ENCODE results near the gene CDC123.

- TF ChIP-seq CTCF (IDR thresholded peaks at IDR 0.05; ENCODE audit: low read depth, low read length) (no peak), EZH2phosphoT487 (IDR thresholded peaks at IDR 0.05; ENCODE audit: low read depth) (no peak)
These were observed 64.0 kb downstream of the CDC123 start for GRCh38 chr10:12259988-12260387.

All from OCI-LY3 (cell line).